Kidney tubule cell (primary cell): Measurements from ENCODE around the gene NISCH.

Experiments used
- DNase-seq: peaks from one replicate; pipeline ENCODE4 v3.0.0-alpha.2; 2018; ENCODE audit warnings: low spot score

NISCH gene

DNA sequence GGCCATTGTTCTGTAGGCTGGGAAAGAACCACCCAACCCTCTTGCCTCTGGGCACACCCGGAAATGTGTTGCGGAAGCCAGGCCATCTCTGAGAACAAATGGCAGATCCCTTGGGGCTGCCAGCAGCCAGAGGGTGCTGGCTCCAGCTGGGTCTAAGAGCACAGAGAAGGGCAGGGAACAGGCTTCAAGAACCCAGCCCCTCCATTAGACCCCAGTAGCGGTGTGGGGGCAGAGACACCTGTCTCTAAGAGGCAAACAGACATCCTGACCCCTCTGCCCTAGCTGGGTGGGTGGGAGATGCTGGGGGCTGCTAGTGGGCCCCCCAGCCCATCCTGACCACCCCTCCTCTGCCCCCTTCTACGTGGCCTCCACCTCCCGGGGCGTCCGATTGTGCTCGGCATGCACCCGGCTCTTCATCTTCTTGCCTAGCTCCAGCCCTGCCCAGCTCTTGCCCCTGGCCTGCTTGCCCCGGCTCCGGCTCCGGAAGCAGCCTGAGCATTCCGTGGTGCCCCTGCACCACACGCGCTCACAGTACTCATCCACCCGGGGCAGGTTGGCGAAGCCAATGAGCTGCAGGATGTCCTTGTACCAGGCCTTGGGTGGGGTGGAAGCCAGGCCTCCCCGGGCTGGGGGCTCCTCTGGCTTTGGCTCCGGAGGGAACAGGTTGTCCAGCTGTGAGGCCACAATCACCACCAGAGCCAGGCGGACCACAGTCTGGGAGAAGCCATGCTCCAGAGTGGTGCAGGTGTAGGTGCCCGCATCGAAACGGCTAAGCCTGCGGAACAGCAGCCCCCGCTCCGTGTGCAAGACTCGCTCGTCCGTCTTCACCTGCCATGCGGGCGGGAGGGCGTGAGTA lies 19.9 kb upstream of the NISCH start:
- DNase-seq: no peak

DNA sequence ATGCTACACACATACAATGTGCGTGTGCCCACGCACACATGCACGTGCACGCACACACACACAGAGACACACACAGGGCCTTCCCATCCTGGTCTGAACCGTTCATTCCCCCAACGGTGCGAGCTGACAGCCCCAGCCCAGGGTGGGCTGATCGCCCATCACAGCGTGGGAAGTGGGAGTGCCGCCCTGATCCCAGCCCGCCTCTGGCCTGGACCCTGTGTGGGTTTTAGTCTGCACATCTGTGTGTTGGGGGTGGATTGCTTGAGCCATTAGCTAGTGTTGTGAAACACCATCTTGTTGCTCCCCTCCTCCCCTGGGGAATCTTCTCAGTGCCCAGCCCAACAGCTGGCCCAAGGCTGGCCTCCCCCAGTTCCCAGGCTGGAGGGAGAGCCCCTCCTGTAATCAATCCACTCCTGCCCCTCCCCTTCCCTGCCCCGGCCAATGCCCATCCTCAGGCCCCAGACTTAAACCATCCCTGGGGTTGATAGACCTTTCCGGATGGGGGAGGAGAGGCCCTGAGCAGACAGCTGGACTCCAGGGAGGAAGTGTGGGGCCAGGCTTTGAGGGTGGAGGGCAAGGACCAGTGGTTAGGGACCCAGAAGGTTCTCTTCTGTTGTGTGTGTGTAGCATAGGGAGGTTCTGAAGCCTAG lies 18.8 kb upstream of the NISCH start:
- DNase-seq: no peak

DNA sequence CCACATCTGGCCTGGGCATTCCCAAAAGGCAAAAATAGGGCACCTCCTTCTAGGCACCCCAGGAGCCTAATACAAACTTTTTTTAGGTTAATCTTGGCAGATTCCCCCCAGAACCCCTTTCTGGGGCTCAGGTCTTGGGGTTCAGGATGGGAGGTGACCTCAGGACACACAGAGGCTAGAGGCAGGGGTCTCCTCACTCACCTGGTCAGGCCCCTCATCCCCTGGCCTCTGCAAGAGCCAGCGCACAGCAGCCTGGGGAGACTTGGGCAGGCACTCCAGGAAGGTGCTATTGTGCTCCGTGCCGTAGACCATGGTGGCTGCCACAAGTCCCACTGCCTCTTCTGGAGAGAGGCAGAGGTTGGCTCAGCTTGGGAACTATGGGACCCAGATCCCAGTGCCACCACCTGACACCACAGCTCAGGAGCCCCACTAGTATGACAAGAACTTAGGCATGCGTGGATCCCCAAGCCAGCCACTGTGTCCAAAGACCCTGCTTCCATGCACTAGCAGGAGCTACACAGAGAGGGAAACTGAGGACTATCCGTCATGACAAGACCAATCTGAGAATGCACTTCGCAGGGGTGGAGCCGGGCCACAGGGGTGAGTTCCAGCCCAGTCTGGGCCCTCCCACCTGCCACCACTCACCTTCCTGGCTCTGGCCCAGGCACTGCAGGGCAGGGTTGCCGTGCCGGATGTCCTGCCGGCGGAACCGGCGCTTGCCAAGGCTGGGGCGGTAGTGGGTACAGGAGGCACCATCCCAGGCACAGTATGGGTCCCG lies 17.9 kb upstream of the NISCH start:
- DNase-seq: no peak

DNA sequence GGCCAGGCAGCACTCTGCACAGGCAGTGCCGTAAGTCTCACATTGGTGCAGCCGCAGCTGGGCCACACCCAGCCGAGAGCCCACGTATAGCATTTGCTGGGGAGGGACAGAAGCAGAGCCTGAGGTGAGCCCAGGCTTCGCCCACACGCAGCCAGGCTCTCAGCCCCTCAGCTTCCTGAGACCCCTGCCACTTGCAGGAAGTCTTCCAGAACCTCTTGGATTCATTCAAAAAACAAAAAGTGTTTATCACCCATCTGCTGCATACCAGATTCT lies 17.4 kb upstream of the NISCH start:
- no peak for DNase-seq

DNA sequence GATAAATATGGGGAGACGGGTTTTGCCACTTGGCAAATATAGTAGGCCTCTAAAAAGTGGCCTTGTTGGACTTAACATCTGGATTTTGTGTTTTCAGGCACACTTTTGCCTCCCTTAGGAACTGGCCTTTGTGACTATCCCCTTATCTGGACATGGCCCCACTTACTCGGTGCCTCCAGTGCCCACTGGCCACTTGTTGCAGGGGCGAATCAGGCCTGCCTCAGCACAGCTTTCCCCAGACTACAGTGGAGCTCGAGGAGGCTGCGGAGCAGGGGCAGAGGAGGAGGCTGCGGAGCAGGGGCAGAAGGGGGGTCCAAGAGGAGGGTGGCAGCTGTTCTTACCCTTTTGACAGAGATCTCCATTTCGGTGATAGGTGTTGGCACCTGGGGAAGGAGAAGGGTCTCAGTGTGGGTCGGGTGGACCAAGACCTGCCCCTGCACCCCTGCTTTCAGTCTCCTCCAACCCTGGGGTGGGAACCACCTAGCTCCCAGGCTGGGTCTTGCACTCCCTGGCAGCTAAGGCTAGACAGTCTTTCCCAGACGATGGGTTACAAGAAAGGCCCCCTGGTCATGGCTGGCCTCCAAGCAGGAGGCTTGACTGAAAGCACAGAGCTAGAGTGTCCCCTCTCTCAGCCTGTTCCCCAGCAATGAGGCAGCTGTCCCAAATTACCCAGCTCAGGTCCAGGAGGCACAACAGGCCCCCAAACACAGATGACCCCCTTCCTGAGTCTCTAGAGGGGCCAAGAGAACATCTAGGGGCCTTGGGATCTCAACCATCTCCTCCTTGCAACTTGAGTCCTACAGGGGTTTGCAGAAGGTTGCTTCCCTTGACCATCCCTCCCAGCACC lies 16.6 kb upstream of the NISCH start:
- DNase-seq: no peak

DNA sequence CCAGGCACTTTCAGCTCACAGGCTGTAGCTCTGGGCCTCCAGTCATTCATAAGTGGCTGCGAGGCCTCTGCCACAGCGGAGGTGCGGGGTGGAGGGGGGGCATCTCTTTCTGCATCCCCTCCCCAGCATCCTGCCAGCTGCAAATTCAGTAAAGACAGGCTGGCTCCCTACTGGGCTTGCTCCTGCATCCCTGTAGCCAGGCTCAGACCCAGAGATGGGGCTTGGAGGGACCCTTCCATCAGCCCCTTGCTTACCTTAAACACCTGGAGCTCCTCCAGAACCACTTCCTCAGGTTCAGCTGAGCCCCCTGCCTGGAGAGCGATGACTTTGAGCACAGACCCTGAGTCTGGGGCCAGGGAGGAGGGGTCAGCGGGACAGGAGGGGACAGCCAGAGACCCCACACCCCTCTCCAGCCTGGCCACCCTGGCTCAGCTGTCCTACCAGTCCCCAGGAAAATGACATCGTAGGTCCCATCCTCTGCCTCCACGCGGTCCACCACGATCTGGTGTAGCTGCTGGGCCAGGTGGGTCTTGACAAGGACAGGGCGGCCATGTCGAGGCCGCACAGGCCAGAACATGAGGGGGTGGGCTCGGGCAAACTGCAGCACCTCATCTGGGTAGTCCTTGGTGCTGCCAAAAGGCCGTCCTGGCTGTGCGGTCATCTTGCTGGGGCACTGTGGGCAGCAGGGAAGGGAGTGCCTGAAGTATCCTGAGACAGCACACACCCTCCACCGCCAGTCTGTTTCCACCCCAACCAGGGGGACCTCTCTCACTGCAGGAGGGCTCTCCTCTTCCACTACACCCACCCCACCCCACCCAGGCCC lies 15.8 kb upstream of the NISCH start:
- no peak for DNase-seq

DNA sequence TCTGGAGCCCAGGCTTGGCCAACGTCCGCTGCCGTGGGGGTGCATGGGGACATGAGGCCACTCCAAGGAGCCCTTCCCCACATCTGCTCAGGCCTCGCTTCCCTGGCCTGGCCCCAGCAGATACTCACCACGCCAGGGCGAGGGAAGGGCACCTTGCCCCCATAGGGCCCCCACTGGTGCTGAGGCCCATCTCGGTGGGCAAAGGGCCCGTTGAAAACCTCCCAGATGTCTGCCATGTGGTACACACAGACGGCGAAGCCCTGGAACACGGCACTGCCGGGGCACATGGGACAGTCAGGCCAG lies 15.2 kb upstream of the NISCH start:
- DNase-seq: no peak

DNA sequence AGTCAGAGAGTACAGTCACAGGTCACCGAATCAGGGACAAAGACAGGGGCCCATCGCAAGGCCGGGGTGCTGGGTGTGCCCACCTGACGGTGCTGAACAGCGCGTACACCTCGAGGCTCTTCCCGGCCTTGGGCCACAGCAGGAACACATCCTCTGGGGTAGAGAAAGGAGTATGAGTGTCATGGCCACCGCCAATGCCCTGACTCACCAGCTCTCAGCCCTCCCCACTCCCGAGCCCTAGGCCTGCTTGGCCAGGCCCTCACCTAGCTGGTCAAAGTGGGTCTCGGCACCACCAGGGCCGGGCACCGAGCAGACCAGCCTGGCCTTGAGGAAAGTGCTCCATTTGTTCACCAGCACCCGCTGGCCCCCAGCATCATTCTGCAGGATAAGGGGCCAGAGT lies 14.7 kb upstream of the NISCH start:
- DNase-seq: no peak

DNA sequence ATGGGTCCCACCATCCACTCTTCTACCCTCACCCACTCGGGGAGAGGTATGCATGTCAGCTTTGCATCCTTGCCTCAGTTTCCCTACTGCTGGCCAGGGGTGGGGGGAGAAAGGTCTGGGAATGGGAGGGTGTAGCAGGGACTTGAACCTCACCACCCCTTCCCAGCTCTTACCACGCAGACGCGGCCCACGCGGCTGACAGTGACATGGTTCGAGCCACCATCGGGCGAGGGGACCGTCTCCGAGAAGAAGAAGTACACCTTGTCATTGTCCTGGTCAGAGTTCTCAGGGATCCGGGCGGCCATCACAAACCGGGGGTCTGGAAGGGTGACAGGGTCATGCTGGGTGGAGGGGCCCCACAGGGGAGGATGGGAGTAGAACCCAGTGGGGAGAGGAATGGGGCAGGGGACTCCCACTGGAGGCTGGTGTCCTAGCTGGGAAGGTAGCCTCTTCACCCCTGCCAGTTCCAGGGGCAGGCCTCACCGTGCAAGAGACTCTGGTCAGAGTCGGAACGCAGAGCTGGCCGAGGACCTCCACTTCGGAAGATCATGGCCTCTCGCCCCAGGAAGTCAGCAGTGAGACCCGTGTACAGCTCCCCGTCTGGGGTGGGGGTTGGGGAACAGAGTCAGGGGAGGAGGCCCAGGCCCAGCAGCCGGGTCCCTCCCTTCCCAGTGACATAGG lies 14.2 kb upstream of the NISCH start:
- no peak for DNase-seq

DNA sequence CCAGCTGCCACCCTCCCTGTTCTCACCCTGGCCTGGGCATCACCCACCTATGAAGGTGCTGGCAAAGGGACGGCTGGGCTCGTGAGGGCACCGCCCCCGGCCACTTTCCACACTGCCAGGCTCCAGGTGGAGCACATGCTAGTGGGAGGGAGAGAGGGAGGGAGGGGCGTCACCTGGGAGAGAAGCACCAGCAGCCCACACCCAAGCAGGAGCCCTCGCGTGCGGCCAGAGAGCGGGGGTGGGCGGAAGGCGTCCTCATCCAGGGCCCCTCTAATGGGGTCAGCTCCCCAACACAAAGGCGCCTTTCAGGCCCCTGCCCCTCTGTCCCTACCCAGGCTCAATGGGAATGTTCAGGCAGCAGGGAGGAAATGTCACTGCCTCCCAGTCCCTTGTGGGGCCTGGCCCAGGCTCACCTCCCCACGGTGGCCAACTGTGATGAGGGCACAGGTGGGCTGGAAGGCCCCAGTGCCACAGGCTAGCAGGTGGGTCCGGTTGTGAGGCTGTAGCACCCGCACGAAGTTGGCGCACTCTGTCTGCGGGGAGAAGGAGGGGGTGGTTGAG lies 13.6 kb upstream of the NISCH start:
- no peak for DNase-seq

DNA sequence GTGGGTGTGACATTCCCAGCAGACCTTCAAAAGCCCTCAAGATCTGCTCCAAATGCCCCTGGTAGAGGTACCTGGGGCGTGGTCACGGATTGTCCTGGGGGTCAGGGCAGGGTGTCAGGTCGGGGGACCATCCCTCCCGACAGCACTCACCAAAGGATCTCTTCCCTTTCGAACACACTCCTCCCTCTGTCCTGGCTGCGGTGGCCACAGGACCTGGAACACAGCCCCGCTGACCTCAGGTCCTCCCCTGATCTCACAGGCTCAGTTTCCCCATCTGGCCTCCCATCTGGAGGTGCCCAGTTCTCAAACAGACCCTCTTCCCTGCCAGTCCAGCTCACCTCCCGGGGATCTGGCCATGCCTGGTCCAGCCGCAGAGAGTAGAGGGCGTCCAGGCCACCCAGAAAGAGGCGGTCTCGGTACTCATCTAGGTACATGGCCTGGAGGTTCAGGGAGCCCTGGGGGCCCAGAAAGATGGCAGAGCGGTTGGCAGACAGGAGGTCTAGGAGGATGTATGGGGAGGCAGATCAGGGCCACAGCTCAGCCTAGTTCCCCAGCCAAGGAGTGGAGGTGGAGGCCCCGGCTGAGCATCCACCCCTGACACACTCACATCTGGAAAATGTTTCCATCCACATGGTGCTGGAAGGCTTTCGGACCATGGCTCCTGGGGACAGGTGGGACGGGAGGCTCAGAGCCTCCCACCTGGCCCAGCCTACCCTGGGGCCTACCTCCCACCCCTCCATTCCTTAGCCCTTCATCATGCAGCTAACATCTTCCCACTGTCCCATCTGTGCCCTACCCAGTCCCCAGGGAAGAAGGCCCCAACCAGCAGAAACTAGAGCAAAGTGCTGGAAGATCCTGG lies 12.8 kb upstream of the NISCH start:
- DNase-seq: no peak

DNA sequence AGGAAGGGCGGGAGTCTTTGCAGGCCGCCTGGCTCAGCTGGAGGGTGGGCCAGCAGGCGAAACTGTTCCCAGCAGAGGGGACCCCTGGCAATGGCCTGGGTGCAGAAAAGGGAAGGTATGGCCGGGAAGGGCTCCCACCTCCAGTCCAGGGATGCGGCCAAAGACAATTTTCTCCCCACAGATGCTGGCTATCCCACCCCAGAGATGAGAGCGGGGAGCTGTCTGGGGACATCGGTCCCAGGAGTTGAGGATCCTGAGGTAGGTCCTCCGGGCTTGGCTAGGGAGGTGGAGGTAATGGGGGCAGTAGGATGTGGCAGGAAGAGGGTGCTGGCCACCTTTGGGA lies 12.2 kb upstream of the NISCH start:
- no peak for DNase-seq

DNA sequence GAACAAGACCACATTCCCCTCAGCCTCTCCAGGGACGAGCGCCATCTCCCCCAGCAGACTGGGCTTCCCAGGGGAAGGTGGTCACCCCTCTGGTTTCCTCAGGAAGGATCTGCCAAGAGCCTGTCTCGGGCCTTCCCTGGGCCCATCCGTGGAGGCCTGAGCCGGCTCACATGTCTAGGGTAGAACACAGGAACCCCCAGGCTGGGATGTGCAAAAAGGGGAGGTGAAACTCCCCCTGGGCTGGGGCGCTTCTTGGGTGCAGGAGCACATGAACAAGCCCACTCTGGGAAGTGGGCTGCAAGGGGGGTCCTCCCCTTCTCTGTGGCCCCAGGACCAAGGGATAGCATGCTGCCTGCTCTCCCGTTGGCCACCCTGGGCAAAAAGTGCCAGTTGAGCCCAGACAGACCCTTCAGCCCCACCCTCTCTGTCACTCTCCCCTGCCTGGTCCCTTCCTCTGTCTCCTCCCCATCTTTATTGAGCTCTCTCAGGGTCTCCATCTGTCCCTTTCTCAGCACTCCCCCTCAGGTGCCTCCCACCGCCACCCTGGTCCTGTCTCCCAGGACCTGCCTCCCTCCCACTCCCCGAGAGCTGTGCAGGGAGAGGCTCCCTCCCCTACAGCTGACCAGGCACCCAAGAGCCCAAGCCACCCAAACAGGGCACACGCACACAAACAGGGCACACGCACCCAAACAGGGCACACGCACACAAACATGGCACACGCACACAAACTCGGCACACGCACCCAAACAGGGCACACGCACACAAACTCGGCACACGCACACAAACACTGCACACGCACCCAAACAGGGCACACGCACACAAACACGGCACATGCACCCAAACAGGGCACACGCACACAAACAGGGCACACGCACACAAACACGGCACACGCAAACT lies 11.4 kb upstream of the NISCH start:
- DNase-seq: no peak

DNA sequence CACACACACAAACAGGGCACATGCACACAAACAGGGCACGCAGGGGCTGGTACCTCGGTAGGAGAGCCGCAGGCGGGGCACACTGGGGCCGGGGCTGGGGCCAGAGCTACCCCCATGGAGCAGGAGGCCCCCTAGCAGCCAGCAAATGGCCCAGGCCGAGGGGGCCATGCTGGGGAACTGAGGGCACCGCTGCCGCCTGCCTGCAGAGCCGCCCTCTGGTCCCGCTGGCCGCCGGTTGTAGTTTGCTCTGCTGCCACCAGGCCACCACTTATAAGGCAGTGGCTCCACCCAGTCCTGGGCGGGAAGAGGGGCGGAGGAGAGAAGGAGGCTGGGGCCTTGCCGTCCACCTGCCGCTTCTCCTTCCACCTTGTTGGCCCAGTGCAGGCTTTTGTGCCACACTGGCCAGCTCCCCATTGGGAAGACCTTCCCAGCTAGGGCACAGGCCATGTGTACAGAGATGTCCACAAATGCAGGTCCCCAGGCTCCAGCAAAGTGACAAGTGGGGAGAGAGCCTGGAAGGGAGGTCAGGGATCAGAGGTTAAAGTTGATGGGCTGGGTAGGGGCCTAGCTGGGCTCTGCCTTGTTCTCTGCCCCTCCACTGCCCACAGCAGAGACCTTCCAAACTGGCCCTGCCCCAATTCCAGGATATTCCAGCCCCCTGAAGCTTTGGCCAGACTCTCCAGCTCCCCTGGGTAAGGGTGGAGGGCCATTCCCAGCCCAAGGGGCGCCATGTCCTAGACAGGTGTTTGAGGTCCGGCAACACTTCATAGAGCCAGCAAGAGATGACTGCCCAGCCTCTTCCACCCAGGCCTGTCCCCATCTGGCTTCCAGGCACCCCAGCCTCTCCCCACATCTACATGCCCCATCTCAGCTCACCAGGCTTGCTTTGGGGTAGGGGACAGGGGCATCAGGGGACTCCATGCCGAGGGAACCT lies 10.3 kb upstream of the NISCH start, which contains the start of gene SEMA3G:
Gene SEMA3G, minus strand, starts transcription at position 244 of the 934 bp plus-strand sequence. Its CDS starts 76 bp downstream, at position 168.
- DNase-seq: peak; percentile 71

DNA sequence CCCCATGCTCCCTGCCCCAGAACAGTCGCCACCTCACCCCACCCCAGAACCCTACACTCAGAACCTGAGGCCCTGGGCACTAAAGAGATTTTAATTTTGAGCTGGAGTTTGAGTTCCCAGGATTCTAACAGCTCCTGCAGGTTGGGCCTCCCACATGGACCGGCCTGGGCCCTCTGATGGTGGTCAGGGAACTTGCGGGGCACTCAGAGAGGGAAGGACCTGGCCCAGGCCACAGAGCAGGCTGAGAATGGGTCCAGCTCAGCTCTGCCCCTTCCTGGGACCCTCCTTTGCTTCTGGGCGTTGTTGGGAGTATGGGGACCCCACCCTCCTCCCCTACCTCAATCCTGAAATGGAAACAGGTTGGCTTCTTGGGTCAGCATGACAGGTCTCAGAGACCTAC lies 9.4 kb upstream of the NISCH start:
- DNase-seq: no peak

DNA sequence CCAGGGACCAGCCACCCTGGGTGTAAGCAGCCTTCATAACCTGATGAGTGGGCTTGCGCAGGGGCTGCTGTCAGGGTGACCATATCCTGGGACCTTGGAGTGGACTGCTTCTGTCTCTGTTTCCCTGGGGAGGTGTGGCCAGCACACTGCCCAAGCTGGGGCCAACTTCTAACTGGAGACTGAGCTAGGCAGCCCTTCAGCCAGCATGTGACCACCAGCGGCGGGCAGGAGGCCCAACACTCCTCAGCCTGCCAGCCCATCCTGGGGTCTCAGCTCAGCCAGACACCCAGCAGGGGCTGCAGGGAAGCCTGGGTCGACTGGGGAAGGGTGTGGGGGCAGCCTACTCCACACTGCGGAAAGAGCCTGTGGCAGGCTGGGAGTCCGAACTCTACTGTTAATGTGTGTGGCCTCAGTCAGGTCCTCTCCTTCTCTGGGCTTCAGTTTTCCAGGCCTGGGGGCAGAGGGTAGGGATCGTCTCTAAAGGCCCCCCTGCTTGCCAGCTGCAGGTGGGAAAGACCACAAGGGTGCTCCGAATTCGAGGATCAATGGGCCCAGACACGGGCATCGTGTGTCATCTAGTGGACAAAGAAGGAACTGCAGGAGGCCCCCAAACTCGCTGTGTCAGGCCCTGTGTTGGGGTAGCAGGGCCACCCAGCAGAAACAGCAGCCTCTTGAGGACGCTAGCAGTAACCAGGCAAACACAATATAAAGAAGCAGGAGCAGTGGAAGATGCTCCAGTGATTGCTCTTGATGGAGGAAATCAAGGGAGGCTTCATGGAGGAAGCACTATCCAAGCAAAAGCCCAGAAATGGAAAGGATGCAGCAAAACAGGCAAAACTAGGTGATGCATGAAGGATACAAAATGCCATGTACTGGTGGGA lies 8.5 kb upstream of the NISCH start:
- peak; percentile 45 for DNase-seq
